RPMI7951 (cell line): ENCODE results near the gene DDI2. TPM values are rescaled to one million over a fixed set of nuclear protein-coding genes. Genes with fewer than 3 reads are reported as not detected.
"Not testable (repeated sequence)": the region's sequence is repeated elsewhere in the genome, so short reads cannot be mapped to it uniquely, and the experiment has no call there.

Source experiments
- DNase-seq: peaks from one replicate; pipeline ENCODE4 v3.0.0-alpha.2; 2012; ENCODE audit warnings: low read depth
- total RNA-seq: library from RNA; depleted of rRNA; stranded (reverse); fragments of >200 nt; shearing (Covaris generic); gene quantifications from 2 replicates; pipeline ENCODE4 v1.2.3, GENCODE V29; 2014

DDI2 gene
- total RNA-seq, 1 experiment from 2014 or later, result 4.4 TPM

GRCh38 chr1:15636436-15636835 lies 19.2 kb downstream of the DDI2 start:
- no peak for DNase-seq

GRCh38 chr1:15637826-15638225 lies 20.6 kb downstream of the DDI2 start:
- DNase-seq, result no peak

GRCh38 chr1:15639262-15639661 lies 22.0 kb downstream of the DDI2 start:
- no peak for DNase-seq

GRCh38 chr1:15639931-15640330 lies 22.7 kb downstream of the DDI2 start:
- no peak for DNase-seq

GRCh38 chr1:15640667-15641066 lies 23.4 kb downstream of the DDI2 start:
- DNase-seq, result no peak

GRCh38 chr1:15649937-15650336 lies 32.7 kb downstream of the DDI2 start:
- DNase-seq, result no peak

- DNase-seq, result no peak
These were observed 33.2 kb downstream of the DDI2 start for GRCh38 chr1:15650433-15650832.

- not testable (repeated sequence) for DNase-seq
These were observed 34.9 kb downstream of the DDI2 start for GRCh38 chr1:15652130-15652529.

- DNase-seq, result no peak
These were observed 36.9 kb downstream of the DDI2 start for GRCh38 chr1:15654091-15654690.

GRCh38 chr1:15656464-15656863 lies 39.2 kb downstream of the DDI2 start:
- DNase-seq, result no peak

GRCh38 chr1:15657021-15657420 lies 39.8 kb downstream of the DDI2 start:
- no peak for DNase-seq

- DNase-seq, result no peak
These were observed 42.9 kb downstream of the DDI2 start for GRCh38 chr1:15660151-15660550.

- DNase-seq, result no peak
These were observed 45.2 kb downstream of the DDI2 start for GRCh38 chr1:15662477-15662876.

- no peak for DNase-seq
These were observed 46.7 kb downstream of the DDI2 start for GRCh38 chr1:15663925-15664324.

- no peak for DNase-seq
These were observed 50.1 kb downstream of the DDI2 start for GRCh38 chr1:15667362-15667761.

- no peak for DNase-seq
These were observed 51.0 kb downstream of the DDI2 start for GRCh38 chr1:15668089-15668754.

- DNase-seq, result no peak
These were observed 51.8 kb downstream of the DDI2 start for GRCh38 chr1:15669074-15669473.

GRCh38 chr1:15669864-15670263 lies 52.6 kb downstream of the DDI2 start:
- no peak for DNase-seq

- no peak for DNase-seq
These were observed 54.2 kb downstream of the DDI2 start for GRCh38 chr1:15671430-15671829.

GRCh38 chr1:15674386-15675159 lies 57.3 kb downstream of the DDI2 start:
- DNase-seq, result no peak

GRCh38 chr1:15676010-15676409 lies 58.8 kb downstream of the DDI2 start:
- DNase-seq, result no peak

- DNase-seq, result no peak
These were observed 59.7 kb downstream of the DDI2 start for GRCh38 chr1:15676688-15677661.
